HG03159 (cell line): ENCODE data around the gene RAB7B.

Source experiments
- ATAC-seq: cut with Tn5 transposase; IDR thresholded peaks from one replicate; pipeline ENCODE4 v1.9.1; 2021; ENCODE audit warnings: mild to moderate bottlenecking, moderate library complexity; ENCODE audit not compliant: unreplicated experiment

Gene RAB7B

DNA sequence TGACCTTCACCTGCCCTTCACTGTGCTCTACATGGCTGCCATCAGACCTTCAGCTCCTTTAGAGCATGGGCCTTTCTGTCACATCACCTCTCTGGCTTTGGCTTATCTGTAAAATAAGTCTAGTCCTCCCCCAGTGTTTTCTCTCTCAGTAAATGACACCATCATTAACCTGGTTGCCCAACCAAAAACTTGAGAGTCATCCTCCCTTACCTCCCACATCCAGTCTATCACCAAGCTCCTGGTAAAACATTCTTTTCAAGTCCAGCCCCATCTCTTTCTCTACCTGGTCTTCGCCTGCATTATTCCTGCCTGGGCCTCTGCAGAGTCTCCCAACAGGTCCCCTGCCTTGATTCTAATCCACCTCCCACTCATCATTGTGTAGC, 73.0 kb downstream of the RAB7B start:
- no peak for ATAC-seq

DNA sequence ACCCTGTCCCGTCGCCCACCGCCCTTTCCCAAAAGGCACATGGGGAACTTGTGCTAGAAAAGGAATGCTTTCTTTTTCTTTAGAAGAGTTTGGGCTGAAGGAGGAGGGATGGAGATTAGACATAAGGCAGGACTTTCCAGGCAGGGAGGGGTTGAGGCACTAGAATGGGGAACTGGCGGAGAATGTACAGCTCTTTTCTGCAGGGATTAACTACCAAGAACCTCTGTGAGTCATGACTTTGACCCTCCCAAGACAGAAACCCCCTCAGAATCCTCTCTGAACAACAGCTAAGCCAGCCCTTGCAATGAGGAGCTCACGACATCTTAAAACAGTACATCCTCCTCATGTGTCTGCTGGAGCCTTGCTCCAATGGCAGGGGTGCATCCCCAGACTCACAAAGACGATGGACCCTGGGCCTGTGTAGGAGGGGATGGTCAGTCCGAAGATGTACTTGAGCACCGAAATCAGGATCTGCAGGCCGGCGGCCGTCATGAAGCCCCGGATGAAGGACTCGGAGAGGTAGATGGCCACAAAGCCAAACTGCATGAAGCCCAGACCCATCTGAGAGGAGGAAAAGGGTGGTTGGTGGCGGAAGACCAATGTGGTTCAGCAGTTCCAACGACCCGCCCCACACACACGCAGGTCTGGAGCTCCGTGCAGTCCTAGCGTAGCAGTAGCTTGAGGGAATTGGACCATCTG, 73.5 kb downstream of the RAB7B start:
- ATAC-seq = no peak

DNA sequence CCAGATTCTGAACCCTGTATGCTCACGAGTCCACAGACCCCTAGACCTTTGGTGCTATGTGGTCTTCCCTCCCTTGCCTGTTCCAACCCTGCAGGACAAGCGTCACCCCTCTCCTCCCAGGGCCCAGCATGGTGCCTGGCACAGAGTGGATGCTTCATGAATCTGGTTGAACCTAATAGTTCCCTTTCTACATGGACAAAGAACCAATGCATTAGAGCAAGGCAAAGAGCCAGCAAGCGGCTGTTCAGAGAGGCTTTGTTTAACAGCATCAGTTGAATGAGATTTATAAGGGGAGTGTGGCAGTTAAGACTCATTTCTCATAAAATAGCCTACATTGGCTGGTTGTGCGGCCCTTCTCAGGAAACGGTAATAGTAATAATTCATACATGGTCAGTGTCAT, 74.9 kb downstream of the RAB7B start:
- ATAC-seq = no peak

DNA sequence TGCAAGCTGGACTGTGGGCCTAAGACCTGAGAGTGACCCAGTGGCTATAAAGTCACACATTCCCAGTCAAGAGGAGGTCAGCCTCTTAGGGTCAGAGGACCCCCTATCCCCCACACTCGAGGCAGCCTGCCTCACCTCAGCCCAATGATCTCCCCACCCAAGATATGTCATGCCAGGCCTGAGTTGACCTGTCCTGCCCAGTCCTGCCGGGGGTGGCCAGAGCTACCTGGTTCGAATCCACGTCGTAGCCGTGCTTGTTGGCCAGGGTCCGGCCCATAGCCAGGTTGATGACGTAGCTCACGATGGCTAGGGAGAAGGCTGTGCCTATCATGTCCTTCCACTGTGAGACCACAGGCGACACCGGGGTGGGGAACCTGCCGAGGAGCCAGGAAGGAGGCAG, 75.5 kb downstream of the RAB7B start:
- ATAC-seq = no peak

DNA sequence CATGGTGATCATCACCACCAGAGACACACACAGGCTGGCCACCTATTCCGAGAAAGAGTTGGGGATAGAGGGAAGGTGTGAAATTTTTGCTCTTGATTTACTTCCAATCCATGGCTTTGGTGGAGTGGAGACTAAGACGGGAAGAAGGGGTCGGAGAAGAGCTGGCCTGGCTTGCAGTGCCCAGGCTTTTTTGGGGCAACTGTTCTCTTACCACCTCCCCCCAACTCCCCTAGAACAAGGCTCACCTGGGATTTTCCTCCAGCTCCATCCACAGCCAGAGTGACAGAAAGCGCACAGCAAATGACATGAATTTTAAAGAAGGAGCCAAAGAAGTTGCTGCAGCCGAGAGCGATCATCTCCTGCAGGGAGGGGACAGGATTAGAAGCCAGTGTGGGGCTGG, 75.9 kb downstream of the RAB7B start:
- ATAC-seq = no peak
